Limb (tissue), 2 donors: Measurements from ENCODE around the gene ADAM23.

Source experiments
- DNase-seq, 2 donors: peaks; one replicate each; pipeline ENCODE4 v3.0.0-alpha.2; 2016; ENCODE audit errors: extremely low spot score in 2 of 2

ADAM23 gene

GRCh38 chr2:206641226-206641625 lies 197.9 kb downstream of the ADAM23 start:
- DNase-seq, result no peak

DNA sequence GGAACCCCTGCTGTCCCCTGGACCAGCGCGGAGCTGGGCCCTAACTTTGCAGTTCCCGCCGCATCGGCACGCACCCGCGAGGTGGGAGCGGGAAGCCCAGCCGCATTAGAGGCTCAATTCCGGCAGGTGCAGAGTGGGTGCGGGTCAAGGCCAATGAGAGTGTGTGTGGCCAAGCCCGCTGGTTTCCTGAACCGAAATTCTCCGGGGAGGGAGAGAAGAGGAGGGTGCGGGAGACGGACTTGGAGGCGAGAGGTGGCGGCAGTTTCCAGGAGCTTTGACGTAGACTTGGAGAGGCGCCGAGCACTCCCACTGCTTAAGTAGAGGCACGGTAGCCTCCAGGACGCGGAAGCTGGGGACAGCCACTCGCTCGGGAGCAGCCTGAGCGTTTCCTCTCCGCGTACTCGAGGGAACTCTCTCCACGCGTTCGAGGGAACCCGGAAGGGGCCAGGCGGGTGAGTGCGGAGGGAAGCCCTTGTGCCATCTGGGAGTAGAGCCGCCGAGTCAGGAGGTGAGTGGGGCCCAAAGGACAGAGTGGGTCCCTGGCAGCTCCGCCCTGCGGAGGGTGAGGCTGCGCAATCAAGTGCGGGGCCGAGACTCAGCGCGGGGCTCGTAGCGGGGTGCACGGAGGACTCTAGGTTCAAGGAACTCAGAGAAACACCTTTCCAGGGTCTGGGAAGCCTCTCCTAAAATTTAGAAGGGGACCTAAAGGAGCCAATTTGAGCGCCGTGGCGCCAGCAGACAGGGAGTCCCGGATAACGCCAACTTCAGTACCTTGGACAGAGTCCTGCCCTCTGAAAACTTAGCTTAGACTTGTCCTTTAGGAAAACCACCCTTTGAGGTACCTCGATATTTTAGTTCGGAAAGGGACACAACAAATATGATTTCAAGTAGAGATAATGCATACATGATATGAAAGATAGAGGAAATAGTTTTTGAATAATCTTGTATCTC lies 199.0 kb downstream of the ADAM23 start, which contains the start of gene FAM237A:
Gene FAM237A, plus strand, starts transcription at position 413 of the 951 bp plus-strand sequence. CDS start 1,750 bp downstream, outside the sequence.
- peak; percentile 69 to 71 for DNase-seq

GRCh38 chr2:206647985-206648384 lies 204.7 kb downstream of the ADAM23 start:
- DNase-seq, result no peak

DNA sequence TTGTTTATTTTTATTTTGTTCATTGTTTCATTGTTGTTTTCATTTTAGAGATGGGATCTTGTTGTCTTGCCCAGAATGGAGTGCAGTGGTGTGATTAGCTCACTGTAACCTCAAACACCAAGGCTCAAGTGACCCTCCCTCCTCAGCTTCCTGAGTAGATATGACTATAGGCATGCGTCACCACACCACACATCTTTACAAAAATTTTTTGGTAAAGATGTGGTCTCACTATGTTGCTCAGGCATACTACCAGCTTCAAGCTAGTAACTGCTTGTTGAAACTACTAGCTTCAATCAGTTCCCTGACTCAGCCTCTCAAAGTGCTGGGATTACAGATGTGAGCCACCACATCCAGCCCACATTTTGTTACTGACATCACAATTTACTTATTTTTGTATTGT lies 213.8 kb downstream of the ADAM23 start:
- no peak for DNase-seq

GRCh38 chr2:206665251-206665650 lies 221.9 kb downstream of the ADAM23 start:
- DNase-seq, result no peak
